Muscle of back (tissue), 11 donors: ENCODE measurements around the gene LRTM1. TPM values are rescaled to one million over a fixed set of nuclear protein-coding genes. Genes with fewer than 3 reads are reported as not detected.

Source experiments
- DNase-seq, 3 donors: peaks; one replicate each; pipeline versions ENCODE4 v3.0.0 to v3.0.0-alpha.2; 2013
- polyA plus RNA-seq, 10 donors: library from polyadenylated mRNA; unstranded; fragments of 120-200 nt; gene quantifications; one replicate each; pipeline ENCODE4 v1.2.1, GENCODE V29; 2013; ENCODE audit not compliant: insufficient read length in 10 of 10

Gene LRTM1
- polyA plus RNA-seq, 10 donors: 40.3 to 117 (median 88.0) TPM

GRCh38 chr3:54899273-54899672 is 28.6 kb downstream of the LRTM1 start:
- DNase-seq: no peak

DNA sequence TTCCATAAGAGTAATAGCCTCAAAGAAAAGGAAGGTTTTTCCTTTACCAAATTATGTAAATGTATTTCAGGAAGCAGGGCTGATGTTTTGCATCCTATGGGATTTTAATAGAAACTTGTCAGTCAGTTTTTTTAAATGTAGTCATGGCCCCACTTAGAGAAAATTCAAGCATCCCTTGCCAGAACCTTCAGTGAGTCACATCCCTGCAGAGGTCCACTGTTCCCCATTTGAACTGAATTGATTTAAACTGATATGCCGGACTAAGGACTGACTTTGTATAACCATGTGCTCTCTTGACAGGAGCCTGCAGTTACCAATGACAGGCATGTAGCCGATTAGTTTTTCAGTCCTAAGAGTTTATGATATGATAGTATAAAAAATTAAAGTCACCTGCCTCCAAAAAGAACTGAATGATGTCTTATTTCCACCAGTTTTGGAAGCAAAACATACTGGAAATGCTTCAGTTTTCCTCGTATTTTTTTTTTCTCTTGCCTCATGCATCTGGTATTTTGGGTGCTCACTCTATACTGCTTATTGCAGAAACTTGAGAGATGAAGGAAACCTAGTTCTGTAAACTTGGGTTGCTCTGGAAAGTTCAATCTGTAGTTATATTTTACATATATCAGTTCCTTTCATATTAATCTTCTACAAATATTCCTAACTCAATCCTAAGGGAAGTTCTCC is 30.7 kb downstream of the LRTM1 start:
- peak in 1 of 3 donors; percentile 24 for DNase-seq

GRCh38 chr3:54895613-54896012 is 32.2 kb downstream of the LRTM1 start:
- no peak for DNase-seq

- DNase-seq: no peak
Measured at GRCh38 chr3:54892168-54892567, 35.7 kb downstream of the LRTM1 start.

DNA sequence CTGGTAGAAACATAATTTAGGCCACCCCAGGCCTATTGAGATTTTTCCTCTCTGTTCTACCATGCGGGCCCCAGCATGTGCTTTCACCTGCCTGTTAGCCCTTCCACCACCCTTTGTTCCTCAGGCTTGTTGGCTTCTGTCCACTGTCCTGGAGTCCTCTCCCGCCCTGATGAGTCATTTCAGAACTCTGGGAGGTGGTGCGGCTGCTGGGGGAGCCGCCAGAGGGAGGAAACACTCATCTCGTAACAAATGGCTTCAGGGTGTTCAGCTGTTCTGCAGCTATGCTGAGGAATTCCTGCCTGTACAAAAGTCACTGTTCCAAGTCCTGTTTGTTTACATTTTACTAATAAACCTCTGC is 36.3 kb downstream of the LRTM1 start:
- peak; percentile 87 to 95 (median 93) for DNase-seq

DNA sequence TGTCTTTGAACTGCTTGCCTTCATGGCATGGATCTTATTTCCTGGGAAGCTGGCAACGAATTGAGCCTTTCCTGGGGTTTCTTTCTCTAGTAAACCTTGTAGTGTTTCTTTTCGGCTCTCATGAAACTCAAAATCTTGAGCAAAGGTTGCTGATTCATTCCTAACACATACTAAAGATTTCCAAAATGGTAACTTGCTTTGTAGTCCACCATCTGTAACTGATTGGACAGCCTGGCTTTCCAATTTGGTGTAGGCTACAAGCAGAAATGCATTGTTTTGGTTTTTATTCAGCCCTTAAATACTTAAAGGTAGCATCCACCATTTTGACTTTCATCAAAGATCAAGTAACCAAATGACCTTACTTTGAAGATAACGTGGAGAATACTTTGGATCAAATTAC is 38.1 kb downstream of the LRTM1 start:
- DNase-seq: no peak

DNA sequence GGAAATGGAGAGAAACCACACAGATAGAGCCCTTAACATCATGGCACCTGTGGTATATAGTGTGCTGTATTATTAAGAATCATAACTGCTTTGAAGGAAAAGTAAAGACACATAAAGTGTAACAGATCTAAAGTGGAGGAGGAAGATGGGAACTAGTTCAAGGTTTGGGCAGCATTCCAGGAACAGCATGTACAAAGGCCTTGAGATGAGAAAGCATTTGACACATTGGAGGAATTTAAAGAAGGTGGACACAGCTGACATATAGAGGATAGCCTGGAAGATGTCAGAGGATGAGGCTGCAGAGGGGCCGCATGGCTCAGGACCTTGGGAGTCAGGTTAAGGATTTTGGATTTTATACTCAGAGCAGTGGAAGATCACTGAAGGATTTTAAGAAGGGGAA is 39.0 kb downstream of the LRTM1 start:
- no peak for DNase-seq

GRCh38 chr3:54888162-54888561 is 39.7 kb downstream of the LRTM1 start:
- no peak for DNase-seq

DNA sequence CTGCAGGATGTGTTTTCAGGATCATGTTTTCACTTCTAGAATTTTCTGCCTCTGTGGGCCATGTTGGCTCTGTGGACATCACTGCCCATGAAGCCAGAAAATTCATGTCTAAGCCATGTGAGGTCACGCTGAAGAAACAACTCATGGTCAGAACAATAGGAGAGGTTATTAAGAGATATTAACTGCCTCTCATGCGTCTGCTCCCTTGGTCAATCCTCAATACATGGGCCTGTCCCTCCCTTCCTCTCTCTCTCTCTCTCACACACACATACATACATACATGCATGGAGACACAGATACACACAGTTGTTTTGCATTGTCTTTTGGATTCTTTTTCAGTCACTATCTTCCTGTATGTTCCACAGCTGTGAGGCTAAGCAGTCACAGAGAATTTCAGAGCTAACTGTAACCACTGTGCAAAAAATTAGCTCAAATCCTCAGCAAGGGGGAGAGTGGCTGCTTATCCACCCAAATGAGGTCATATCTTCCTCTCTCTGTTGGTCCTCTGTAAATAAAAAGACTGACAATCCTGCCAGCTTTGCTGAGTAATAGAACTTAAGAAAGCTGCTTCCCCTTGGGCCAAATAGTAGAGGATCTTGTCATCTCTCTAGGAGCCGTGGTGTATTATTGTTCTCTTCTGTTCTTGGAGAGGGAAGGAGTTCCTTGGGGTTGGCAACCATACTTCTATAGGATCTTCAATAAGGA is 45.6 kb downstream of the LRTM1 start:
- peak; percentile 79 to 92 (median 87) for DNase-seq

- no peak for DNase-seq
Measured at GRCh38 chr3:54878145-54878544, 49.7 kb downstream of the LRTM1 start.

GRCh38 chr3:54877730-54878129 is 50.1 kb downstream of the LRTM1 start:
- no peak for DNase-seq

- DNase-seq: no peak
Measured at GRCh38 chr3:54876694-54877093, 51.2 kb downstream of the LRTM1 start.

DNA sequence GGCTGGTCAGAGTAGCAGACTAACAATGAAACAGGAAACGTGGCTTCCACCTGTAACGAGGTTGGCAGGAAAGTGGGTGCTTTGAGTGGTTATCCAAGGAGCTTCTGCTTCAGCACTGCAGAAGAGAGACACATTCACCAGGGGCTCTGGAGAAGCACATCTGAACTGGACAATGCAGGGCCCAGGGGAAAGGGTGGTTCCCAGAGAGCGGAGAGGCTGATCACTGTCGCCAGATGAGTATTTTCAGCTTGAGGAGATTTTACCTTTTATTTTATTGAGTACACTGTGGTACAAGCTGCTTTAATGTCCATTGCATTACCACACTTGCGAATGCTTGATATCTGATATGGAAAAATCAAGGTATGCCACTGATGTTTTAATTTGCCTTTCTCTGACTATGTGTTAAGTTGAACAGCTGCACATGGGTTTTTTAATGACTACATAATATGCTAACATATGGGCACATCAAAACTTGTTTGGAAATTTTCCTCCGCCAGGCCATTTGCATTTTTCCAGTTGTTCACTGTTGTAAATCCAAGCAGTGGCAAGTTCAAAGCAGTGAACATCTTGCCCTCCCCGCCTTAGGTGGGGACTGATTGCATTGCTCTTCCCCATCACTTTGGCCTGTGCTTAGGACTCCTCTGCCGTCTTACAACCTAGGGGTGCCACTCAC is 52.1 kb downstream of the LRTM1 start:
- DNase-seq: no peak

DNA sequence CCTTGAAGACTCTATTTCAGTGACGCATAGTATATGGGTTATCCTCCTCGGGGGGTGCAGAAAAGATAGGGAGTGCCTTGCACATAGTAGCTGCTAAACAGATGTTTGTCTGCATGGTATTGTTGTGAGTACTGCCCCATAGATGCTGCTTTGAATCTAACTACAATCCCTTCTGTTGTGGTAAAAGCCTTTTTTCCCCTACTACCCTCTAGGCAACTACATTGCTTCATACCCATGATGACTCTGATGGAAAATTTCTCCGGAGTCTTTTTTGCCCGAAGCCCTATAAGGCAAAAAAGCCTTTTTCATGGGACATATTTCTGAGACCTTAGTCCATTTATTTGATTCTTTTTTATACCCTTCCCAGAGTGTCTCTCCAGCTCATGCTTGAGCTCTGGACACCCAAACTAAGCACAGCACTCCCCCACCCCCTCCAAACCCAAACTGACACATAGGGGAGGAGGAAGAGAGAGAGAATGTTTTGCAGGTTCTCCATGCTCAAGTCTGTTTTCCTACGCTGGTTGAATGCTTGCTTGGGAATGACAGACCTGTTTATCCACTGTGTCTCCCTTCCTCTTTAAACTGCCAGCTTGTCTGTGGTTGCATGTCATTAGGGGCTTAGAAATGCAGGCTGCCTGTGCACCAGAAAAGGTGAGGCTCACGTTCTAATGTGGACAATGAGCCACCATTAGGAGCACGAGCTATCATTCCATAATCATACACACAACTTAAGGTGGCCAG is 52.9 kb downstream of the LRTM1 start:
- DNase-seq: no peak

DNA sequence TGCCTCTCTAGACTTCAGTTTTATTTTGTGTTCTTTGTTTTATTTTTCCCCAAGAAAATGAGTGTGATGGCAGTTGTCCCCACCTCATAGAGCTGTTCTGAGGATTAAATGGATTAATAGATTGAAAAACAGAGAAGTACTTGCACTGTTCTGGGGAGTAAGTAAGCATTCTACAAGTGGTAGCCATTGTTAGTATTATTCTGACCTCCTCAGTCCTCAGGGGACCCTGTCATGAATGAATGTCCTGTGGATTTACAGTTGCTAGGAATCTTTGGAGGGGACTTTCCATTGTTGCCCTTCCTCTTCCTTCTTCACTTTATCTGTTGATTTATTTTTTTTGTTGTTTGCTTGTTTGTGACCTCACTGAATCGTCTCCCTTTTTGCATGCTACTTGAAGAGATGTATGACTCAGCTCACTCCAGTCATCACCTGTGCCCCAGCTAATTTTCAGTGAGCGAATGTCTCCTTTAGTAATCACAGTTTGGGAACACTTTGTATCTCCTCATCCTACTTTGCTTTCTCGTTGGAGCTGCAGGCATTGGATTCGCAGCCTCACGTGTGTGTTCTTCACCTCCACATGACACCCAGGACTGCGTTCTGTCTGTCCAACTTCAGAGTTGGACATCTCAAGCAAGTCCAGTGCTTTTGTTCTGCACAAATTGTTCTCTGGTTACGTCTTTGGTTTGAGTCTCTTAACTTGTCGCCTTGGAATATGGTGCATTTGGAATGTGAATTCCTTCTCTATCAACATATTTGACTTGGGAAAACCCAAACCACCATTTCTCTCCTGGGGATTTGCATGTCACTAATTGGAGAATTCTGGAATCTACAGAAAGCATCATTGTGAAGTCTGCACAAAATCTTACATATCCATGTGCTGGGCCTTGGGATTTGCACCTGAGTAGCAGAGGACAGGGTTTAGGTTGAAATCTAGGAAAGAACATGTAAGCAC is 54.5 kb downstream of the LRTM1 start:
- DNase-seq: no peak

- DNase-seq: no peak
Measured at GRCh38 chr3:54871867-54872266, 56.0 kb downstream of the LRTM1 start.

GRCh38 chr3:54870423-54870822 is 57.4 kb downstream of the LRTM1 start:
- DNase-seq: peak; percentile 63 to 92 (median 81)
